Vagina (tissue), 2 donors: ENCODE measurements around the gene VPS37C. TPM values are rescaled to one million over a fixed set of nuclear protein-coding genes. Genes with fewer than 3 reads are reported as not detected.

ENCODE experiments used
- DNase-seq, 2 donors: peaks; one replicate each; pipeline ENCODE4 v3.0.0-alpha.2; 2017; ENCODE audit errors: extremely low spot score in 2 of 2
- H3K27ac ChIP-seq: fragments of 200-600 bp; sonication (generic); one replicate; pipeline ENCODE4 v1.5.1; 2019
- H3K27me3 ChIP-seq: fragments of 200-600 bp; sonication (generic); one replicate; pipeline ENCODE4 v1.5.1; 2019
- H3K36me3 ChIP-seq, 2 donors: fragments of 200-600 bp; sonication (generic); one replicate each; pipeline ENCODE4 v1.5.1; 2017 to 2019
- H3K4me1 ChIP-seq: fragments of 200-600 bp; sonication (generic); one replicate; pipeline ENCODE4 v1.5.1; 2019
- H3K4me3 ChIP-seq, 2 donors: fragments of 200-600 bp; sonication (generic); 1 replicate in 1 of 2; 2 replicates in 1 of 2; pipeline ENCODE4 v1.5.1; 2016 to 2019
- H3K9me3 ChIP-seq: fragments of 200-600 bp; sonication (generic); one replicate; pipeline ENCODE4 v1.5.1; 2019
- POLR2A ChIP-seq, 2 donors: fragments of 450-650 bp; IDR thresholded peaks; one replicate each; pipeline ENCODE4 v1.6.1; 2017; ENCODE audit warnings: antibody characterized with exemption in 2 of 2, mild to moderate bottlenecking in 2 of 2, moderate library complexity in 2 of 2
- POLR2AphosphoS5 ChIP-seq, 2 donors: sonication (generic); formaldehyde crosslinking; IDR thresholded peaks; one replicate each; pipeline ENCODE4 v1.9.0; 2017; ENCODE audit warnings: antibody characterized with exemption in 2 of 2, mild to moderate bottlenecking in 2 of 2, low read depth in 1 of 2; ENCODE audit not compliant: insufficient read depth in 1 of 2
- intact Hi-C: fragments of 100-400 bp; cut with DNase I; formaldehyde crosslinking; loops from one replicate; pipeline ENCODE4 v1.15.1; 2023
- total RNA-seq: library from RNA; depleted of rRNA; stranded (reverse); fragments of >200 nt; gene quantifications from one replicate; pipeline ENCODE4 v1.2.3, GENCODE V29; 2016
- TF ChIP-seq, protein P1 (sequence below), 3 experiments: fragments of 450-650 bp in 2 of 3; fragments of 200-600 bp in 1 of 3; sonication (generic) in 1 of 3; IDR thresholded peaks; one replicate each; pipeline ENCODE4 v1.5.1; 2017 to 2019; ENCODE audit warnings: antibody characterized with exemption in 3 of 3, mild to moderate bottlenecking in 2 of 3, moderate library complexity in 2 of 3

VPS37C gene
- total RNA-seq, 1 donor from 2014 or later, result 15.7 TPM

DNA sequence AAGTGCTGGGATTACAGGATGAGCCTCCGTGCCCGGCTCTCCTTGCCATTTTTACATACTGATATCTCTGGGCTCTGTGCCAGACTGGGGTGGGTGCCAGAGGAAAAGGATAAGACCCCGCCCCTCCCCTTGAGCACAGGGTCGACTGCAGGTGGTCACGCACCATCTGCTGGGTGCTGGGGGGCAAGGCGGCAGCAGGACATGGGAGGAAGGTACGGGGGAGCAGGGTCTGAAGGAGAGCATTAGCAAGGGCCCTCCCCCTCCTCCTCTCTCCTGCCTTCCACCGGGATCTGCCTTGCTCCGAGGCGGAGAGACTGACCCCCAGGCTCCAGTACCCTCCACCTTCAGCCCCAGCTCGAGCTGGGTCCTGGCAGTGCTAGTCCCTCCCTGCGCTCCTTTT, 32.4 kb upstream of the VPS37C start:
- no peaks in the 10 kb centered on the region for H3K4me1 ChIP-seq
- no peaks in the 10 kb centered on the region for H3K27me3 ChIP-seq
- TF ChIP-seq POLR2AphosphoS5 (IDR thresholded peaks at IDR 0.05; ENCODE audit: insufficient read depth in 1 of 2, low read depth in 1 of 2) (no peak), POLR2A (IDR thresholded peaks at IDR 0.05) (no peak)
- TF ChIP-seq, protein P1, sequence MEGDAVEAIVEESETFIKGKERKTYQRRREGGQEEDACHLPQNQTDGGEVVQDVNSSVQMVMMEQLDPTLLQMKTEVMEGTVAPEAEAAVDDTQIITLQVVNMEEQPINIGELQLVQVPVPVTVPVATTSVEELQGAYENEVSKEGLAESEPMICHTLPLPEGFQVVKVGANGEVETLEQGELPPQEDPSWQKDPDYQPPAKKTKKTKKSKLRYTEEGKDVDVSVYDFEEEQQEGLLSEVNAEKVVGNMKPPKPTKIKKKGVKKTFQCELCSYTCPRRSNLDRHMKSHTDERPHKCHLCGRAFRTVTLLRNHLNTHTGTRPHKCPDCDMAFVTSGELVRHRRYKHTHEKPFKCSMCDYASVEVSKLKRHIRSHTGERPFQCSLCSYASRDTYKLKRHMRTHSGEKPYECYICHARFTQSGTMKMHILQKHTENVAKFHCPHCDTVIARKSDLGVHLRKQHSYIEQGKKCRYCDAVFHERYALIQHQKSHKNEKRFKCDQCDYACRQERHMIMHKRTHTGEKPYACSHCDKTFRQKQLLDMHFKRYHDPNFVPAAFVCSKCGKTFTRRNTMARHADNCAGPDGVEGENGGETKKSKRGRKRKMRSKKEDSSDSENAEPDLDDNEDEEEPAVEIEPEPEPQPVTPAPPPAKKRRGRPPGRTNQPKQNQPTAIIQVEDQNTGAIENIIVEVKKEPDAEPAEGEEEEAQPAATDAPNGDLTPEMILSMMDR (IDR thresholded peaks at IDR 0.05), result no peak
- no peak overlapping the region for H3K27ac ChIP-seq
- intact Hi-C loops, result no loop called here
- H3K36me3 ChIP-seq, result no peaks in the 10 kb centered on the region
- peaks cover 2% of the 10 kb centered on the region for H3K9me3 ChIP-seq
- H3K4me3 ChIP-seq, result no peak overlapping the region
- no peak for DNase-seq

DNA sequence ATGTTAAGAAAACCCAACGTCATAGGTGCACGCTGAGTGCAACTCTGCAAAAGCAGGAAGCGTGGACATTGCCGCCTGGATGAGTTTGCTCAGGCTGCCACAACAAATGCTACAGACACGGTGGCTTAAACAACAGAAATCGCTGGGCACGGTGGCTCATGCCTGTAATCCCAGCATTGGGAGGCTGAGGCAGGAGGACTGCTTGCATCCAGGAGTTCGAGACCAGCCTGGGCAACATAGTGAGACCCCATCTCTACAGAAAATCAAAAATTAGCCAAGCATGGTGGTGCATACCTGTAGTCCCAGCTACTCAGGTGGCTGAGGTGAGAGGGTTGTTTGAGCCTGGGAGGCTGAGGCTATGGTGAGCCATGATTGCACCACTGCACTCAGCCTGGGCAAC, 28.7 kb upstream of the VPS37C start:
- Histone ChIP-seq H3K27me3 (no peaks in the 10 kb centered on the region), H3K4me1 (no peaks in the 10 kb centered on the region), H3K4me3 (no peak overlapping the region), H3K36me3 (no peaks in the 10 kb centered on the region), H3K27ac (no peak overlapping the region), H3K9me3 (no peaks in the 10 kb centered on the region)
- DNase-seq, result no peak
- intact Hi-C loops, result loop anchor here (10.0 kb wide), 1 partner anchor 55 kb away; no protein-coding TSS in a partner anchor
- TF ChIP-seq POLR2AphosphoS5 (IDR thresholded peaks at IDR 0.05; ENCODE audit: insufficient read depth in 1 of 2, low read depth in 1 of 2), result no peak
- TF ChIP-seq, protein P1 (IDR thresholded peaks at IDR 0.05), result no peak
- TF ChIP-seq POLR2A (IDR thresholded peaks at IDR 0.05), result no peak

DNA sequence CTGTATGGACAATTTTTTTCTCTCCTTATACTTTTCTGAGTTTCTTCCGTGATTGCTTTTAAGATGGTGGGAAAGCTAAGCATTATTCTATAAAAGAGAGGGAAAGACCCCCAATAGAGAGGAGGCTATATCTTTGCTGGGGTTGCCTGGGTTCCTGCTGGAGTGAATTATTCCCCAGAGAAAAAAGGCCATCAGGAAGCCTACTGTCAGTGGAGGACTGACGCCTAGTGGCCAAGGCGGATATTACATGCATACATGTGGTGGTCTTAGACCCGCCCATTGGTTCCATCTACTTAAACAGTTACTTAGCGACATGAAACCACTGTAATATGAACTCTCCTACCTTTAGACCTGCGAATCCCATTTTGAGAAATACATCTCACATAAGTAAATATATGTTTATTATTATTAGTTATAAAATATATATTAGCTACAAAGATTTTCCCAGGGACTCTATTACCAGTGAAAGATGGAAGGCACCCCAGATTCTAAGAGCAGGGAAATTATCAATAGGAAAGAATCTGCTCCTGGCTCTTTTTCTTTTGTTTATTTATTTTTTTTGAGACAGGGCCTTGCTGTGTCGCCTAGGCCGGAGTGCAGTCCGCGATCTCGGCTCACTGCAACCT, 26.4 kb upstream of the VPS37C start:
- Histone ChIP-seq H3K9me3 (no peaks in the 10 kb centered on the region), H3K27ac (no peak overlapping the region), H3K36me3 (no peaks in the 10 kb centered on the region), H3K4me1 (no peaks in the 10 kb centered on the region), H3K4me3 (no peak overlapping the region), H3K27me3 (no peaks in the 10 kb centered on the region)
- intact Hi-C loops, result loop anchor here (10.0 kb wide), 1 partner anchor 53 kb away; no protein-coding TSS in a partner anchor
- TF ChIP-seq, protein P1 (IDR thresholded peaks at IDR 0.05), result peak; percentile 58 to 85 (median 67)
- TF ChIP-seq POLR2AphosphoS5 (IDR thresholded peaks at IDR 0.05; ENCODE audit: insufficient read depth in 1 of 2, low read depth in 1 of 2), result peak in 1 of 2 donors; percentile 31
- no peak for TF ChIP-seq POLR2A (IDR thresholded peaks at IDR 0.05)
- DNase-seq, result no peak

DNA sequence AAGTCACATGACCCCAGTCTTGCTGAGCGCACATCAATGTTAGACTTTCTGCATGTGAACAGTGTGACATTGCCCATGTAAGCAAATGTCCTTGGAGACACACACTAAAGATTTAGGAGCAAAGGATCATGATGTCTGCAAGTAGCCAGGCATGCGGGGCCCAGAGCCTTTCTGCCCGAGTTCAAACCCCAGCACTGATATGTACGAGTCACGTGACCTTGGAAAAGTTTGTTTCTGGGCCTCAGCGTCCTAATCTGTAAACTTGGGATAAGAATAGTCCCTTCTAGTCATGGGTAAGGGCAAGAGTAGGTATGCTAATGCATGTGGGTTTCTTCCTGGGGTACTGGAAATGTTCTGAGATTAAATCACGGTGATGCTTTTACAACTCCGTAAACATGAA, 25.3 kb upstream of the VPS37C start:
- intact Hi-C loops, result loop anchor here (10.0 kb wide), 1 partner anchor 52 kb away; no protein-coding TSS in a partner anchor
- Histone ChIP-seq H3K27ac (no peak overlapping the region), H3K9me3 (no peaks in the 10 kb centered on the region), H3K36me3 (no peaks in the 10 kb centered on the region), H3K4me1 (no peaks in the 10 kb centered on the region), H3K4me3 (no peak overlapping the region), H3K27me3 (no peaks in the 10 kb centered on the region)
- DNase-seq, result no peak
- TF ChIP-seq, protein P1 (IDR thresholded peaks at IDR 0.05), result no peak

DNA sequence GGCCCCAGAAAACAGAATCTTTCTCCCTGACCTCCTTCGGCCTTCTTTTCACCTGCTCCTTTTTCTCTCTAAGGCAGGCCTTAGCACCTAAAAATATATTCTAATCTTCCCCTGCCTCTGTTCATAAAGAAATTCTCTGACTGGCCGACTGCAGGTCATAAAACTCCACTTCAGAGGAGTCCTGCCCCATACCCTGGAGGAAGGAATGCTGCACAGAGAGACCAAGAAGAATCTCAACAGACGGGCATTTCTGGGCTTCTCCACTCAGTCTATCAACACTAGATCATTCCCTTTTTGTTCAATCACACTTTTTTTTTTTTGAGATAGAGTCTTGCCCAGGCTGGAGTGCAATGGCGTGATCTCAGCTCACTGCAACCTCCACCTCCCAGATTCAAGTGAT, 22.4 kb upstream of the VPS37C start:
- intact Hi-C loops, result loop anchor here (10.0 kb wide), 1 partner anchor 49 kb away; no protein-coding TSS in a partner anchor
- TF ChIP-seq POLR2A (IDR thresholded peaks at IDR 0.05), result no peak
- TF ChIP-seq, protein P1 (IDR thresholded peaks at IDR 0.05), result no peak
- no peak for TF ChIP-seq POLR2AphosphoS5 (IDR thresholded peaks at IDR 0.05; ENCODE audit: insufficient read depth in 1 of 2, low read depth in 1 of 2)
- no peak overlapping the region for H3K27ac ChIP-seq
- H3K4me1 ChIP-seq, result no peaks in the 10 kb centered on the region
- H3K36me3 ChIP-seq, result no peaks in the 10 kb centered on the region
- no peaks in the 10 kb centered on the region for H3K27me3 ChIP-seq
- H3K4me3 ChIP-seq, result no peak overlapping the region
- no peaks in the 10 kb centered on the region for H3K9me3 ChIP-seq
- no peak for DNase-seq
